B cell (primary cell): ENCODE data around the gene TMEM131.

ENCODE experiments used
- EZH2 ChIP-seq: IDR thresholded peaks from 2 replicates; pipeline ENCODE4 v1.6.1; 2012; ENCODE audit warnings: borderline replicate concordance, low read depth, mild to moderate bottlenecking, moderate library complexity, low read length; ENCODE audit not compliant: insufficient read depth, poor library complexity, severe bottlenecking
- TF ChIP-seq, protein P1 (sequence below): fragments of 200-600 bp; IDR thresholded peaks from one replicate; pipeline ENCODE4 v1.8.0; 2022; ENCODE audit warnings: antibody characterized with exemption, mild to moderate bottlenecking

DNA sequence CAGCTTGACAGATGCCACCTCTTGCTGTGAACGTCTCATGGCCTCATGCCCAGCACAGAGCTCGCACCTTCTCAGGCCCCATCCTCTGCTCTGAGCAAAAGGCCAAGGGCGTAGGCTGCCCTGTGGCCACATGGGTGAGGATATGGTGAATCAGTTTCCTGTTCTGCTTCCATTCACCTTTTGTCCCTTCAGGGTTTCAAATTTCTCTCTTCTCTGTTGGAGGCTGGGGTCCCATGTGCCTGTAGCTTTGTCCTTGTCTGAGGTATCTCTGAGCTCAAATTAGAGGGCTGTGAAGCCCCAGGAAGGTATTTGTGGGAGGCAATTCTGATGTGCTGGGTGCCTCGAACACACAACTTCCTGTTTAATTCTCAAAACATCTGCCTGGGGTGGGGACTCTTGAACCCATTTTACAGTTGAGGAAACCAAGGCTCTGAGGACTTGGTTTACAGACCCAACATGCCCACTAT lies 253.3 kb downstream of the TMEM131 start:
- TF ChIP-seq, protein P1, sequence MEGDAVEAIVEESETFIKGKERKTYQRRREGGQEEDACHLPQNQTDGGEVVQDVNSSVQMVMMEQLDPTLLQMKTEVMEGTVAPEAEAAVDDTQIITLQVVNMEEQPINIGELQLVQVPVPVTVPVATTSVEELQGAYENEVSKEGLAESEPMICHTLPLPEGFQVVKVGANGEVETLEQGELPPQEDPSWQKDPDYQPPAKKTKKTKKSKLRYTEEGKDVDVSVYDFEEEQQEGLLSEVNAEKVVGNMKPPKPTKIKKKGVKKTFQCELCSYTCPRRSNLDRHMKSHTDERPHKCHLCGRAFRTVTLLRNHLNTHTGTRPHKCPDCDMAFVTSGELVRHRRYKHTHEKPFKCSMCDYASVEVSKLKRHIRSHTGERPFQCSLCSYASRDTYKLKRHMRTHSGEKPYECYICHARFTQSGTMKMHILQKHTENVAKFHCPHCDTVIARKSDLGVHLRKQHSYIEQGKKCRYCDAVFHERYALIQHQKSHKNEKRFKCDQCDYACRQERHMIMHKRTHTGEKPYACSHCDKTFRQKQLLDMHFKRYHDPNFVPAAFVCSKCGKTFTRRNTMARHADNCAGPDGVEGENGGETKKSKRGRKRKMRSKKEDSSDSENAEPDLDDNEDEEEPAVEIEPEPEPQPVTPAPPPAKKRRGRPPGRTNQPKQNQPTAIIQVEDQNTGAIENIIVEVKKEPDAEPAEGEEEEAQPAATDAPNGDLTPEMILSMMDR, result no peak
- TF ChIP-seq EZH2, result no peak
